NB4 (cell line): ENCODE results near the gene GBP1.

Experiments used
- CTCF ChIP-seq: IDR thresholded peaks from one replicate; pipeline ENCODE4 v1.5.1; 2012; ENCODE audit warnings: low read depth, low read length
- POLR2A ChIP-seq: IDR thresholded peaks from 2 replicates; pipeline ENCODE4 v1.6.1; 2011; ENCODE audit warnings: mild to moderate bottlenecking; ENCODE audit not compliant: insufficient read length; ENCODE audit errors: extremely low read depth

GRCh38 chr1:89041119-89041641 is 23.8 kb downstream of the GBP1 start:
- no peak for TF ChIP-seq CTCF
- TF ChIP-seq POLR2A: no peak
